HepG2 (cell line): ENCODE results near the gene ADGRG1.

ENCODE experiments used
- CTCF ChIP-seq: sonication (generic); formaldehyde crosslinking; IDR thresholded peaks from 2 replicates; pipeline ENCODE4 v1.5.0; 2020; ENCODE audit warnings: mild to moderate bottlenecking, missing genetic modification reagents, moderate library complexity
- EP300 ChIP-seq, 3 experiments: sonication (generic) in 1 of 3; formaldehyde crosslinking in 1 of 3; IDR thresholded peaks; 2 replicates each; pipeline versions ENCODE4 v1.5.1 to v1.6.1; 2011 to 2020; ENCODE audit warnings: low read depth in 2 of 3, low read length in 2 of 3, borderline replicate concordance in 1 of 3, improper control_type of control experiment in 1 of 3, mild to moderate bottlenecking in 1 of 3, missing genetic modification reagents in 1 of 3, moderate library complexity in 1 of 3
- EZH2 ChIP-seq: conservative IDR thresholded peaks from 2 replicates; pipeline ENCODE4 v1.6.1; 2012; ENCODE audit warnings: mild to moderate bottlenecking, low read depth, low read length, moderate library complexity
- FOXA1 ChIP-seq, 2 experiments: fragments of 450-650 bp in 1 of 2; sonication (generic) in 1 of 2; formaldehyde crosslinking in 1 of 2; IDR thresholded peaks; 2 replicates each; pipeline versions ENCODE4 v1.4.0 to v1.6.1; 2016 to 2020; ENCODE audit warnings: missing genetic modification reagents in 1 of 2
- GTF2F1 ChIP-seq: fragments of 150-350 bp; IDR thresholded peaks from 2 replicates; pipeline ENCODE4 v1.6.1; 2014; ENCODE audit warnings: low read length
- MLXIP ChIP-seq: sonication (generic); formaldehyde crosslinking; IDR thresholded peaks from 2 replicates; pipeline ENCODE4 v1.9.0; 2021; ENCODE audit warnings: missing genetic modification reagents, borderline replicate concordance
- RAD21 ChIP-seq: fragments of 450-650 bp; formaldehyde crosslinking; IDR thresholded peaks from 2 replicates; pipeline ENCODE4 v1.5.0; 2020; ENCODE audit warnings: mild to moderate bottlenecking
- RFX5 ChIP-seq: IDR thresholded peaks from 2 replicates; pipeline ENCODE4 v1.6.1; 2011; ENCODE audit warnings: low read depth, low read length, improper control_type of control experiment
- SNAPC5 ChIP-seq: sonication (generic); formaldehyde crosslinking; IDR thresholded peaks from 2 replicates; pipeline ENCODE4 v1.8.1; 2023; ENCODE audit warnings: mild to moderate bottlenecking, missing genetic modification reagents, borderline replicate concordance
- TAF1 ChIP-seq: sonication (generic); formaldehyde crosslinking; IDR thresholded peaks from 2 replicates; pipeline ENCODE4 v1.4.0; 2020; ENCODE audit warnings: missing genetic modification reagents
- TRIM24 ChIP-seq: sonication (generic); formaldehyde crosslinking; IDR thresholded peaks from 2 replicates; pipeline ENCODE4 v1.8.0; 2022; ENCODE audit warnings: mild to moderate bottlenecking, missing genetic modification reagents
- ZNF704 ChIP-seq: sonication (generic); formaldehyde crosslinking; IDR thresholded peaks from 2 replicates; pipeline ENCODE4 v1.8.1; 2023; ENCODE audit warnings: mild to moderate bottlenecking, inconsistent platforms, moderate library complexity, missing genetic modification reagents, borderline replicate concordance
- ZNF747 ChIP-seq: sonication (generic); formaldehyde crosslinking; IDR thresholded peaks from 2 replicates; pipeline ENCODE4 v1.8.1; 2023; ENCODE audit warnings: missing genetic modification reagents, mild to moderate bottlenecking, borderline replicate concordance
- ZNF766 ChIP-seq: sonication (generic); formaldehyde crosslinking; IDR thresholded peaks from 2 replicates; pipeline ENCODE4 v1.5.0; 2020; ENCODE audit warnings: missing genetic modification reagents, borderline replicate concordance

- TF ChIP-seq RFX5 (peak; percentile 1; the same call in 1 of the 2 replicates), SNAPC5 (CRISPR knock-in tag) (no peak), ZNF747 (CRISPR knock-in tag) (no peak), ZNF766 (CRISPR knock-in tag) (no peak), FOXA1 (IDR thresholded peaks at IDR 0.05) (no peak), FOXA1 (CRISPR knock-in tag; IDR thresholded peaks at IDR 0.05) (no peak), RAD21 (CRISPR knock-in tag) (no peak), TRIM24 (CRISPR knock-in tag) (no peak), CTCF (CRISPR knock-in tag) (no peak), EP300 (IDR thresholded peaks at IDR 0.05; ENCODE audit: low read depth in 2 of 2, low read length in 2 of 2) (no peak), EP300 (CRISPR knock-in tag; IDR thresholded peaks at IDR 0.05; ENCODE audit: borderline replicate concordance) (no peak), TAF1 (CRISPR knock-in tag) (no peak), MLXIP (no peak), GTF2F1 (no peak), EZH2 (no peak), ZNF704 (CRISPR knock-in tag) (no peak)
These were observed 73.4 kb downstream of the ADGRG1 start for GRCh38 chr16:57701759-57702371.
